HFF-Myc (cell line): ENCODE measurements around the gene ENOX1.

Experiments used
- DNase-seq: peaks from one replicate; pipeline ENCODE4 v3.0.0-alpha.2; 2011; ENCODE audit warnings: low read depth; ENCODE audit errors: extremely low read depth
- H3K4me3 ChIP-seq: replicated peaks from 2 replicates; pipeline ENCODE4 v1.5.1; 2011; ENCODE audit warnings: low read depth, mild to moderate bottlenecking, control low read depth, low read length
- CTCF ChIP-seq: IDR thresholded peaks from 2 replicates; pipeline ENCODE4 v1.5.1; 2012; ENCODE audit warnings: mild to moderate bottlenecking, low read depth, low read length, control low read depth; ENCODE audit errors: missing control alignments

ENOX1 gene

GRCh38 chr13:43390619-43391018 is 396.2 kb downstream of the ENOX1 start:
- no peak for DNase-seq

GRCh38 chr13:43389983-43390382 is 396.8 kb downstream of the ENOX1 start:
- no peak overlapping the region for H3K4me3 ChIP-seq
- no peak for DNase-seq
- no peak for TF ChIP-seq CTCF

More at GRCh38 chr13:43390619-43391018, 396.2 kb downstream of the ENOX1 start:
- no peak overlapping the region for H3K4me3 ChIP-seq
- no peak for TF ChIP-seq CTCF

DNA sequence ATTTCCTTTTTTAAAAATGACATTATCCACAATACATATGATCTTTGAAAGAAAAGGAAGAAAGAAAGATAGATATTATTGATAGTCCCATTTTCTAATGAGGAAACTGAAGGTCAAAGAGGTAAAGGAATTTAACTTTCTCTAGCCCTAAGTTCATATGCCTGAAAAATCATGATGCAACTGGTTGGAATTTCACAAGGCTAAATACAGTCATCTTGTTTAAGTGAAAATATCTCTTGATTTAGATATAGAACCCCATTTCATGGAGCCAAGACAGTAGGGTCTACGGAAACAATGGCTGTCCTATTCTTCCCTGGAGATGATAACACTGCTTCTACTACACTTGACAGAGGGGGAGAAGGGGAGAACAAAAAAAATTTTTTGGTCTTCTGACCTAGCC is 397.2 kb downstream of the ENOX1 start:
- no peak for TF ChIP-seq CTCF
- no peak for DNase-seq
- H3K4me3 ChIP-seq = no peak overlapping the region

DNA sequence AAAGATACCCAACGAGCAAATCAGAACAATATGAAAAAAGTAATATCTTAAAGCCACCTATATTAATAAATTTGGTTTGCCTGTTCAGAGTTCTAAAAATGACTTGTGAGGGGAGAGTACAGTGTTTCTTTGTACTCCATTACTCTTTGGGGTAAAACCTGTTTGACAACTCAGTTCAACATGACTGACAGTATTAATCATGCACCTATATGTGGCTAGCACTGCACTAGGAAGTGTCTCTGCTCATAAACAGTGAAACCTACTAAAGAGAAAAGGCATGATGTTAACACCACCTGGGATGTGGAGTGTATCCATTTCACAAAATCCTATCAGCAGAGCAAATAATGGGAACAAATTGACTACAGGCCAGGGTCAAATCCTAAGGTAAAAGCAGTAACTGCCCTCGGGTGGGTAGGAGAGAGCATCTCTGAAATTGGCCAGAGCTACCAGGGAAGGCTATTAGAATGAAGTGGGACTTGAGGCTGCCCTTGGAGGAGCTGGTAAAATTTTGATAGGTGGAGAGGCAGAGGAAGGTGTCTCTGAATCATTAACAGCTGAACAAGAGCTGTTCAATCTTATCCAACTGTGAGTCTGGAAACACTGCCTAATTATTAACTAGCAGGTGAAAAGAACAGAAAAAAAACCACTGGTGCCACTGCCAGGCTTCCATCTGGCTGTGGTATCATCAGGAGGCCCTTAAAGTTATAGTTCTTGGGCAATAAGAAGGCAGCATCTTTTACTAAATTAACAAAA is 398.3 kb downstream of the ENOX1 start:
- no peak for DNase-seq
- no peak for TF ChIP-seq CTCF
- no peak overlapping the region for H3K4me3 ChIP-seq

DNA sequence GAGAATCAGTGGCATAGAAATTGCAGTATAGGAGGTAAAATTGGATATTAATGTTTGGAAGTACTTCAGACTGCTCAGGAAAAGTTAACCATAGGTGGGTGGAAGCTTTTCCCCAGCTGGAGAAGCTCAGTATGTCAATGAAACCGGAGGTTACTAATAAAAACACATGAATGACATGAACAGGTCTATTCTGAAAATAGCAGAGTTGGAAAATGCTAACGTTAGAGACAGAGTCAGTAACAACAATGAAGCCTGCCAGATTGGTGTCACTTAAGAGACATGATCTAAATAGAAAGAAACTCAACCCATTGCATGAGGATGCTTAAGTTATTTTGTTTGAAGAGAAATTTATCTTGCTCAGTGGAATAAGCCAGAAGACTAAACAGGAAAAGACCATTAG is 398.9 kb downstream of the ENOX1 start:
- no peak for DNase-seq
- no peak for TF ChIP-seq CTCF
- H3K4me3 ChIP-seq = no peak overlapping the region

DNA sequence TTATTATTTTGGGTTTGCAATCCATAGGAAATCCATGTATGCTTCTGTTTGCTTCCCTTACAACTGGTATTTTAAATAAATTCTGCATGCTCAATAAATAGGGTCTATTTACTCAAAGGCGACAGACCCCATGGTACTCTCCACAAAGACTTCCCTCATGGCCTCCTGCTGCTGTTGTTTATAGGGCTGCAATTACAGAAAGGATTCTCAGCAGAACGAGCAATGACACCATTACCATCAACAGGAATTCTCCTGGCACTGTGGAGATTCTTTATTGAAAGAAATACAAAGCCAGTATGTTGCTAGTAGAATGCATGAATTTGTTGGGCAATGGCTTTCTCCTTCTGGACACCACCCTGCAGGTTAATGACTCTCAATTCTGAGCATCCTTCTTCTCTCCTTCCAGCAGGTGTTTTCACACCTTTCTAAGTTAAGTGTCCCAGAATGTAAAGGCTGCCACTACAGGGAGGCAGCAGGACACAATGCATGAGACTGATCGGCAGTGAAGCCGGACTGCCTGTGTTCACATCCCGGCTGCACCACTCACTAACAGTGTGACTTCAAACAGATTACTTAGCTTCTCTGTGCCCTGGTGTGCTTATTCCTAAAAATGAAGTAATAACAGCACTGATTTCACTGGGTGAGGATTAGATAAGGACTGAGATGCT is 403.1 kb downstream of the ENOX1 start:
- no peak overlapping the region for H3K4me3 ChIP-seq
- DNase-seq = no peak
- TF ChIP-seq CTCF = no peak
